ENCODE results near the gene SEMA4B. TPM values are rescaled to one million over a fixed set of nuclear protein-coding genes. Genes with fewer than 3 reads are reported as not detected.
A peak's percentile ranks its signal among the peaks of the same experiment; 100 is the strongest.

SEMA4B gene
- total and polyA plus RNA-seq, 2 donors (not counting 1 experiment from before 2014, with no cell fraction given) = 285 to 336 TPM

DNA sequence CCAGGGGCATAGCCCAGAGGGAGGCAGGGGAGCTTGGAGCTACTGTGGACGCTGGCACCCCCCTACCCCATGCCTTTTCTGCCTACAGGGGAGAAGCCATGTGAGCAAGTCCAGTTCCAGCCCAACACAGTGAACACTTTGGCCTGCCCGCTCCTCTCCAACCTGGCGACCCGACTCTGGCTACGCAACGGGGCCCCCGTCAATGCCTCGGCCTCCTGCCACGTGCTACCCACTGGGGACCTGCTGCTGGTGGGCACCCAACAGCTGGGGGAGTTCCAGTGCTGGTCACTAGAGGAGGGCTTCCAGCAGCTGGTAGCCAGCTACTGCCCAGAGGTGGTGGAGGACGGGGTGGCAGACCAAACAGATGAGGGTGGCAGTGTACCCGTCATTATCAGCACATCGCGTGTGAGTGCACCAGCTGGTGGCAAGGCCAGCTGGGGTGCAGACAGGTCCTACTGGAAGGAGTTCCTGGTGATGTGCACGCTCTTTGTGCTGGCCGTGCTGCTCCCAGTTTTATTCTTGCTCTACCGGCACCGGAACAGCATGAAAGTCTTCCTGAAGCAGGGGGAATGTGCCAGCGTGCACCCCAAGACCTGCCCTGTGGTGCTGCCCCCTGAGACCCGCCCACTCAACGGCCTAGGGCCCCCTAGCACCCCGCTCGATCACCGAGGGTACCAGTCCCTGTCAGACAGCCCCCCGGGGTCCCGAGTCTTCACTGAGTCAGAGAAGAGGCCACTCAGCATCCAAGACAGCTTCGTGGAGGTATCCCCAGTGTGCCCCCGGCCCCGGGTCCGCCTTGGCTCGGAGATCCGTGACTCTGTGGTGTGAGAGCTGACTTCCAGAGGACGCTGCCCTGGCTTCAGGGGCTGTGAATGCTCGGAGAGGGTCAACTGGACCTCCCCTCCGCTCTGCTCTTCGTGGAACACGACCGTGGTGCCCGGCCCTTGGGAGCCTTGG lies 27.0 kb downstream of the SEMA4B start:
- WGBS (ENCODE audit: insufficient coverage) = 94% methylated on average over 38 of the region's 38 CpGs

More for the DNA sequence above, 27.0 kb downstream of the SEMA4B start:
- ATAC-seq (ENCODE audit: low read depth) (no peak), DNase-seq (no peak)
- peak overlapping the region; percentile 78 for H3K27ac Mint-ChIP-seq
- Histone ChIP-seq H2AFZ (ENCODE audit: insufficient read depth, low read depth, low read length, poor library complexity, severe bottlenecking) (no peak overlapping the region), H3K27me3 (replicated peaks in 1 of 4; ENCODE audit: control extremely low read depth in 1 of 4, control insufficient read depth in 3 of 4, insufficient read depth in 4 of 4, low read length in 3 of 4) (no peaks in the 10 kb centered on the region), H3K4me2 (replicated peaks; ENCODE audit: low read depth, low read length, poor library complexity, severe bottlenecking) (no peak overlapping the region), H3K9me3 (ENCODE audit: control extremely low read depth in 1 of 3, control insufficient read depth in 2 of 3, insufficient read depth in 1 of 3, low read length in 2 of 3) (no peaks in the 10 kb centered on the region), H3K79me2 (ENCODE audit: control insufficient read depth, insufficient read depth, low read length) (peaks cover 46% of the 10 kb centered on the region), H3K4me3 (ENCODE audit: control extremely low read depth in 1 of 5, extremely low read depth in 1 of 5, insufficient read depth in 1 of 5, low read depth in 2 of 5, low read length in 4 of 5) (no peak overlapping the region), H3K27ac (ENCODE audit: low read length in 2 of 2) (no peak overlapping the region), H3K9ac (ENCODE audit: low read length) (no peak overlapping the region), H3K36me3 (replicated peaks in 1 of 2; ENCODE audit: control extremely low read depth in 1 of 2, control insufficient read depth in 1 of 2, extremely low read depth in 1 of 2, insufficient read depth in 2 of 2, low read length in 1 of 2) (peaks cover 0 to 80% of the 10 kb centered on the region in 2 experiments), H3K4me1 (ENCODE audit: control insufficient read depth in 2 of 2, insufficient read depth in 2 of 2, low read length in 2 of 2) (peaks cover 32 to 37% of the 10 kb centered on the region in 2 donors), H4K20me1 (ENCODE audit: control insufficient read depth, insufficient read depth, low read length, poor library complexity, severe bottlenecking) (peaks cover 59% of the 10 kb centered on the region)
- CTCF ChIA-PET = interaction anchor here (0.6 to 1.2 kb wide), 3 partner anchors 36 to 711 kb away, joined by 3 to 4 read pairs (median 3); no protein-coding TSS in a partner anchor
- H3K27me3 Mint-ChIP-seq = no peaks in the 10 kb centered on the region
- no peaks in the 10 kb centered on the region for H3K9me3 Mint-ChIP-seq (ENCODE audit: insufficient read depth)
- intact Hi-C loops (cut with micrococcal nuclease) = no loop called here
- peaks cover 40% of the 10 kb centered on the region for H3K4me1 Mint-ChIP-seq
- H3K4me3 Mint-ChIP-seq = no peak overlapping the region
- no peak for TF ChIP-seq EZH2 (IDR thresholded peaks at IDR 0.05; ENCODE audit: borderline replicate concordance, insufficient read depth, low read depth, low read length, poor library complexity, severe bottlenecking)
- no peak for TF ChIP-seq CTCF (IDR thresholded peaks at IDR 0.05)
- POLR2A ChIA-PET = interaction anchor here (0.6 kb wide), 1 partner anchor 13 kb away, joined by 3 read pairs; no protein-coding TSS in a partner anchor
